ENCODE data around the gene TSHZ1. TPM values are rescaled to one million over a fixed set of nuclear protein-coding genes. Genes with fewer than 3 reads are reported as not detected.

Gene TSHZ1
- total and polyA plus RNA-seq, 2 experiments from 2014 or later: 0.23 to 0.38 TPM

- no peaks in the 10 kb centered on the region for H3K36me3 Mint-ChIP-seq (ENCODE audit: low read depth)
- H3F3A ChIP-seq (replicated peaks; ENCODE audit: low read depth): no peaks in the 10 kb centered on the region
- DNase-seq (ENCODE audit: low spot score) (no peak), ATAC-seq (no peak)
- no peak overlapping the region for H3K27ac ChIP-seq (ENCODE audit: low read depth)
- H3K79me2 ChIP-seq (replicated peaks; ENCODE audit: insufficient read depth): no peaks in the 10 kb centered on the region
- H3K27ac Mint-ChIP-seq: no peak overlapping the region
- no peaks in the 10 kb centered on the region for H3K9me3 Mint-ChIP-seq
- TF ChIP-seq STAT1 (IDR thresholded peaks at IDR 0.05; ENCODE audit: unreplicated experiment) (no peak), JUNB (IDR thresholded peaks at IDR 0.05; ENCODE audit: unreplicated experiment) (no peak), CREB1 (CRISPR knock-in tag; IDR thresholded peaks at IDR 0.05; ENCODE audit: low read depth) (no peak), EZH2phosphoT487 (IDR thresholded peaks at IDR 0.05; ENCODE audit: unreplicated experiment) (no peak), EZH2 (IDR thresholded peaks at IDR 0.05; ENCODE audit: low read depth, unreplicated experiment) (no peak)
- H2AFZ ChIP-seq: no peak overlapping the region
- no peaks in the 10 kb centered on the region for H3K27me3 Mint-ChIP-seq (ENCODE audit: insufficient read depth, low read depth, poor library complexity)
- no peak overlapping the region for H3K4me3 Mint-ChIP-seq
- no peak overlapping the region for H3K4me2 ChIP-seq
- no peaks in the 10 kb centered on the region for H3K27me3 ChIP-seq (ENCODE audit: insufficient read depth)
- no peaks in the 10 kb centered on the region for H3K4me1 Mint-ChIP-seq
- no peaks in the 10 kb centered on the region for H3K9me2 ChIP-seq (ENCODE audit: insufficient read depth)
- H4K20me1 ChIP-seq (replicated peaks; ENCODE audit: insufficient read depth): no peaks in the 10 kb centered on the region
- no peaks in the 10 kb centered on the region for H3K4me1 ChIP-seq (ENCODE audit: insufficient read depth)
- no peak overlapping the region for H3K4me3 ChIP-seq
- H3K36me3 ChIP-seq (ENCODE audit: insufficient read depth): no peaks in the 10 kb centered on the region
These were observed 45.8 kb downstream of the TSHZ1 start for GRCh38 chr18:75256376-75256775.

- Mint-ChIP-seq H3K4me1 (no peaks in the 10 kb centered on the region), H3K9me3 (no peaks in the 10 kb centered on the region), H3K36me3 (ENCODE audit: low read depth) (no peaks in the 10 kb centered on the region), H3K27me3 (ENCODE audit: insufficient read depth, low read depth, poor library complexity) (no peaks in the 10 kb centered on the region), H3K4me3 (no peak overlapping the region), H3K27ac (no peak overlapping the region)
- H3K27me3 ChIP-seq (ENCODE audit: insufficient read depth): no peaks in the 10 kb centered on the region
- H3F3A ChIP-seq (replicated peaks; ENCODE audit: low read depth): no peaks in the 10 kb centered on the region
- no peak overlapping the region for H3K4me2 ChIP-seq
- H3K79me2 ChIP-seq (replicated peaks; ENCODE audit: insufficient read depth): no peaks in the 10 kb centered on the region
- H2AFZ ChIP-seq: no peak overlapping the region
- no peaks in the 10 kb centered on the region for H3K4me1 ChIP-seq (ENCODE audit: insufficient read depth)
- H3K9me2 ChIP-seq (ENCODE audit: insufficient read depth): no peaks in the 10 kb centered on the region
- no peak overlapping the region for H3K4me3 ChIP-seq
- no peaks in the 10 kb centered on the region for H3K36me3 ChIP-seq (ENCODE audit: insufficient read depth)
- no peak overlapping the region for H3K27ac ChIP-seq (ENCODE audit: low read depth)
- DNase-seq (ENCODE audit: low spot score): no peak
- ATAC-seq: no peak
- no peaks in the 10 kb centered on the region for H4K20me1 ChIP-seq (replicated peaks; ENCODE audit: insufficient read depth)
- TF ChIP-seq ETS1 (IDR thresholded peaks at IDR 0.05): no peak
- no peak for TF ChIP-seq EZH2phosphoT487 (IDR thresholded peaks at IDR 0.05; ENCODE audit: unreplicated experiment)
- no peak for TF ChIP-seq POLR2AphosphoS5 (IDR thresholded peaks at IDR 0.05; ENCODE audit: low read depth)
- no peak for TF ChIP-seq EZH2 (IDR thresholded peaks at IDR 0.05; ENCODE audit: low read depth, unreplicated experiment)
- TF ChIP-seq ZNF114 (CRISPR knock-in tag; IDR thresholded peaks at IDR 0.05): no peak
- TF ChIP-seq REST (IDR thresholded peaks at IDR 0.05; ENCODE audit: unreplicated experiment): no peak
- TF ChIP-seq ZNF462 (CRISPR knock-in tag; IDR thresholded peaks at IDR 0.05): no peak
- TF ChIP-seq JUNB (IDR thresholded peaks at IDR 0.05; ENCODE audit: unreplicated experiment): no peak
- no peak for TF ChIP-seq ZNF331 (CRISPR knock-in tag; IDR thresholded peaks at IDR 0.05; ENCODE audit: low read depth)
- no peak for TF ChIP-seq CREB1 (CRISPR knock-in tag; IDR thresholded peaks at IDR 0.05; ENCODE audit: low read depth)
These were observed 47.0 kb downstream of the TSHZ1 start for GRCh38 chr18:75257605-75258004.

Measured in GM23338 (cell line).